Left renal pelvis (tissue), 4 donors: ENCODE measurements around the gene PDLIM5. TPM values are rescaled to one million over a fixed set of nuclear protein-coding genes. Genes with fewer than 3 reads are reported as not detected.
"Not testable (repeated sequence)": the region's sequence is repeated elsewhere in the genome, so short reads cannot be mapped to it uniquely, and the experiment has no call there.

Source experiments
- DNase-seq, 4 donors: peaks; one replicate each; pipeline ENCODE4 v3.0.0-alpha.2; 2013; ENCODE audit warnings: low read depth in 4 of 4, low spot score in 3 of 4
- polyA plus RNA-seq, 4 donors: library from polyadenylated mRNA; unstranded; fragments of 120-200 nt; gene quantifications; one replicate each; pipeline ENCODE4 v1.2.1, GENCODE V29; 2013; ENCODE audit not compliant: insufficient read length in 4 of 4

The PDLIM5 gene
- polyA plus RNA-seq, 4 donors, result 21.6 to 55.3 (median 48.3) TPM

DNA sequence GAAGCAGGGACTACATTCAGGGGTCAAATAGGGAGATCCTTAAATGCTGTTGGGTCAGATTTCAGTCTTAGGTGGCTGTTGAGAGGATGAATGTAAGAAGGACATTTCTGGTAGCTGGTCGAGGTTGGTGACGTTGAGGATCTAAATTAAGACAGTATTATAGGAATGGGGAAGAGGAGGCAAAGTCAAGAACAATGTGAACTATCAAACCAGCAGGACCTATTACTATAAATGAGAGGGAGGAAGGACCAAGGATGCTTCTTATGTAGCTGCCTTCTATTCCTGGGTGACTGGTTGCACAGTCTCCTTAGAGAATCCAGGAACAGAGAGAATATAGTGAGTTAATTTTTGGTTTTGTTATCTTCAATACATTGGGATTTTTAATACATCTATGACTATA lies 187.6 kb downstream of the PDLIM5 start:
- no peak for DNase-seq

DNA sequence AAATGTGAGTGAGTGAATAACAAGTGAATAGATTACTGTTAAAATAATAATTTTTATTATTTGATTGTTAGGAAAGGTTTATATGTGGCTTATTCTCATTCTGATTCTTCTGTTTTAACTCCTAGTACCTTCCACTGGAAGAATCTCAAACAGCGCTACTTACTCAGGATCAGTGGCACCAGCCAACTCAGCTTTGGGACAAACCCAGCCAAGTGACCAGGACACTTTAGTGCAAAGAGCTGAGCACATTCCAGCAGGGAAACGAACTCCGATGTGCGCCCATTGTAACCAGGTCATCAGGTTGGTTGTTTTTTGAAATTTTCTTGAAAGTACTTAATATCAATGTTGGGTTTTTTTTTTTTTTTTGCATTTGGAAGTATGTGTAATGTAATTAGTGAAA lies 188.4 kb downstream of the PDLIM5 start:
- no peak for DNase-seq

DNA sequence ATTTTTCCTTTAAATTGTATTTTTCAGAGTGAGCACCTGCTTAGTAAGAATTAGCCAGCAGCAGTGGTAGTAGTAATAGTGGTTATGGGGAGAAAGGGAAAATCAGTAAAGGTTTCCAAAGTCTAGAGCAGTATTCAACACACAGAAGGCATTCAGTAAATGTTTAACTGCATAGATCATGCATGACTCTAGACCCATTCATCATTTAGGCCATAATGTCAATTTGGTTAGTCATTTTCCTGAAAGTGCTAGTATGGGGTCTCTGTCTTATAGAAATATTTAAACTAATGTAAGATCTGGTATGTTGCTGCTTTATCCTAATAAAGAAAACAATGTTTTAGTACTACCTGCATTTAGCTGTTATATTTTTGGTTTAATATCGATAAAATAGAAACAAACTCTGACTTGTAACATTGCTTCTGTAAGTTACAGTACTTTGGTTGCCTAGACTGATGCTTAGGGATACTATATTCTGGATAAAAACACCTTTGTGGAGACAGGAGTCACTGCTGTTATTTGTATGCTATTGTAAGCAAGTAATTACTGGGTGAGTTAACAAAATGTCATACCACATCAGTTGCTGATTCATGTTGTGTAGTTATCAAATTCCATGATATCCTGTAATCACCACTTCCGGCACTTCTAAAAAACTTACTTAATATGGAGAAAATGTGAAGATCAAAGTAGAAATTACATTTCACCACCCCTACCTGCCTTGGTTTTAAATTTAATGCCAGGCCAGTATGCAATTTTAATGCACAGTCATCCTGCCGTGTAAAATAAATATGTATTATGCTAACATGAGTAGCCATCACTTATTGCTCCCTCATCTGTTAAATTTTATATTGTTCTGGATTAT lies 190.2 kb downstream of the PDLIM5 start:
- peak in 1 of 4 donors; percentile 18 for DNase-seq

DNA sequence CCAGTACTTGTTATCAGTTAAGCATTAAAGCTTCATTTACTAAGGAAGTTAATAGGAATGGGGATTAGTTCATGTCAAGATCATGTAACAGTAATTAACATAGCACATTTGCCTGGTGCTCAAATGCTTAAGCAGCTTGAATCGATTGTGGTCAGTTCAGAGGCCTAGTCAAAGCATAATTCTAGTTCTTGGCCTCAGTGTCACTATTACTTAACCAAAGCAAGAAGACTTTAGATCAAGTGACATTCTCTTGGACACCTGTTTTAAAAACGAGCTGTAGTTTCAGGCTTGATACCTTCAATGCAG lies 190.8 kb downstream of the PDLIM5 start:
- no peak for DNase-seq

DNA sequence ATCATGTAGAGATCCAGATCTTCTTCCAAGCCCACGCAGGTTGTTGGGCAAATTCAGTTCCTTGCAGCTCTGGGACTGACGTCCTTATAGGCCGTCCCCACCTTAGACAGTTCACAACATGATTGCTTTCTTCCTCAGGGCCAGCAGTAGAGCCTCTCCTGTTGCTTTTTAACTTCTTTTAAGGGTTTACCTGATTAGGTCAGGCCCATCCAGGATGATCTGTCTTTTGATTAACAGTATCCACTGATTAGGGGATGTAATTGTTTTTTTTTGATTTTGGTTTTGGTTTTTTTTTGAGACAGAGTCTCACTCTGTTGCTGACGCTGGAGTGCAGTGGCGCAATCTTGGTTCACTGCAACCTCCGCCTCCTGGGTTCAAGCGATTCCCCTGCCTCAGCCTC lies 197.0 kb downstream of the PDLIM5 start:
- no peak for DNase-seq

DNA sequence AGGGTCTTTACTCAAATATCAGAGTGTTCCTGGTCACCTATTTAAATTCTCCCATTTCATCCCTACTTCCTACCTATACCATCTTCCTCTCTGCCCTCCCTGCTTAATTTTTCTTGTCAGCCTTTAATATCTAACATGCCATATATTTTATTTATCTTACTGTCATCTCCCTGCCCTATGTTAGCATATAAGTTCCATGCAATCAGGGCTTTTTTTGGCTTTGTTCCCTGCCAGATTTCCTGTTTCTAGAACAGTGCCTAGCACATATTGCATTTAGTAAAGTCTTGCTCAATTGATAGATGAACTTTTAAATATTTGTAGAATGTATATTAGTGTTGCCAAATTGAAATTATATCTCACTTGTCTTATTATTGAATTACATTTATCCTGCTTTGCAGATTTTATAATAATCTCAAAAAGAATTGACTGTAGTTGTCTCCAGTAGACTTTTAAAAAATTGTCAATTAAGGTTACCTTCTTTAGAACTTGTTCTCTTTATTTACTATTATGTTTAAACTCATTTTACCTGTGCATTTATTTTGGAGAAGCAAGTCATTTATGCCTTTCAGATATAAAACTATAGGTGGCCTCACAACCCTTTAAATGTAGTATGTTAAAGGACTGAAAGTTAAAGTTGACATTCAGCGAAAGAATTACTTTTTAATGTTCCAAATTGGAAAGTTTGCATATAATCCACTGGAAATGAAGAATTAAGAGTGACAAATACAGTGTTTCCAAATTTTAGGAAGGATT lies 197.8 kb downstream of the PDLIM5 start:
- no peak for DNase-seq

DNA sequence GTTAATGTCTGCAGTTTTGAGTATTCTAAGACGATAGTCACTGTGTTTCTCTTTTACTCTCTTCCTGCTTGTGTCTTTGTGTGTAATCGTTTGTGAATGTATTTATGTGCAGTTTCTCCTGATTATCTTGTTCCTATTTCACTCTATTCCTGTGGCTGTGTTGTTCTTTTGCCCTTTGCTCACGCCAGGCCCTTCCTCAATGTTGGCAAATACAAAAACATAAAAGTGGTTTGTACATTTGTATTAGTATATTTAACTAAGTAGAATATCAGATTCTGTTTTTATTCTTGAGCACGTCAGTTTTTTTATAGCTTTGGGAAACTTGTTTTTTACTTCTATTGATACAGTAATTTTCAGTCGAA lies 198.4 kb downstream of the PDLIM5 start:
- no peak for DNase-seq

DNA sequence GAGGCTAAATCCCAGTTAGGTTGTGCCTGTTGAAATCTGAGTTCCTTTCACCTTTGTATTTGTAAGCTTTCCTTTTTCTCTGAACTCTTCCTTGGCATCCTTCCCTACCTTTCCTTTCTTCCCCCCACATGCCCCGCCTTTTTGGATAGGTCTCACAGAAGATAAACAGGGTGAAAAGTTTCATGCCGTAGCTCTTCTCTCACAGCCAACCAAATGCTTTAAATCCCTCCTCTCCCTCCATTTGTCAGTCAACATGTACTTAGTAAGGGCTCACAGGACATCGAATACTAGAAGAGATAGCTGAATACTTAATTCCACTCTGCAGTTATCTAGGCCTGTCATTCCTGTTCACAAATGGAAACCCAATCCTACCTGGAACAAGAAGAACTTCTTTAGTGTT lies 198.9 kb downstream of the PDLIM5 start:
- DNase-seq, result no peak

DNA sequence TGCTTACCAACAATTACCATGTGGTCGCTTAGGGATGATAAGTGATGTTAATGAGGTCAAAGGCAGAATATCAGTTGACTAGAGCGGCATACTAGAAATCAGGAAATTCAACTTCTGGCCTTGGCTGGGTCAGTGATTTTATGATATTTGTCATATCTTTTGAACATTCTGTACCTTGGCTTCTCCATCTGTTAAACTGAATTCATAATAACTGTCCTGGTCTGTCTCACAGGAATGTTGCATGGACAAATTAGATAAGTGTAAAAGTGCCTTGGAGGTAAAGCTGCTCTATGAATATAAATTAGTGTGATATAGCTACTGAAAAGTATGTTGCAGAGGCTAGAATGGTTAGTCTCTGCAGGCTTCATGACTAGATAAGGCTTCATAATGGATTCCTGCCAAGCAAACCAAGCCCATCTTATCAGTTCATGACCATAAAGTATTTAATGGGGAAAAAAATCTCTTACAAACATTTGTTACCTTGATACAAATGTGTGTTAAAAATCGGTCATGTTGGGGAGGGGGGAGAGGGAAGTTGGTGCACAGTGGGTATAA lies 201.4 kb downstream of the PDLIM5 start:
- no peak for DNase-seq

DNA sequence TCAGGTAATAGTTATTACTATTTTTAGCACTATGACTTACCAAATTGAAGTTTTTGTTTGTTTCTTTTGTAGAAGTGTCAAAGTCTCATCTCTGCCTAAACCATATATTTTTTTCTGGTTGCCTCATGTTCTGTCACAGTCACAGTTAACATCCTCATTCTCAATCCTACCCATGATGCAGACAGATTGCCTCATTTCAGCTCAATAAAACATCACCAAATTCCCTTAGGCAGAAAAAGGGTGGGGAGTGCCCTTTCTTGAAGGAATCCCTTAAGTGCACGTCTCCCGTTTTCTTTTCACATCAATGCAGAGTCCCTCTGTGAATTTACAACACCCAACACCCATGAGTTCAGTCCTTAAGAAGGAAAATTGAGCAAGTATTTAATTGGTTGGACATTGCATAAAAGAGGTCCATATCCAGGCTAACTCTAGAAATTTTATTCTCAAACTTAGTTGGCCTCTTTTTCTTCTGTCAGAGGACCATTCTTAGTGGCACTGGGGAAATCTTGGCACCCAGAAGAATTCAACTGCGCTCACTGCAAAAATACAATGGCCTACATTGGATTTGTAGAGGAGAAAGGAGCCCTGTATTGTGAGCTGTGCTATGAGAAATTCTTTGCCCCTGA lies 202.4 kb downstream of the PDLIM5 start:
- no peak for DNase-seq

DNA sequence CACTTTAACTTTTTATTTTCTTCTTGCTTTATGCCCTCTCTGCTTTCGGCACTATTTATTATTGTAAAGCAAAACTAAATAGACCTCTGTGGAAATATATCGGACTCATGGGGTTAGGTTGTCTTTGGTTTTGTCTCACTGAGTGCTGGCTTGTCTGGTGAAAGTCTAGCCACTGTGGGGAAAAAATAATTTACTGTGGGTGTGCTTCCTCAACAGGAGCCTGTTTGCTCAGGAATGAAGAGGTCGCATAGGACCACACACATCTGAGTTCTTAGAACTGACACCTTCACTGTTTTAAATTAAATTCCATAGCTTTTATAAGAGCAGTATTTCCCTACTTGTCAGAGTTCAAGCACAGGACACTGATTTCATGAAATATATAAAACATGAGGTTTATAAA lies 203.0 kb downstream of the PDLIM5 start:
- no peak for DNase-seq

DNA sequence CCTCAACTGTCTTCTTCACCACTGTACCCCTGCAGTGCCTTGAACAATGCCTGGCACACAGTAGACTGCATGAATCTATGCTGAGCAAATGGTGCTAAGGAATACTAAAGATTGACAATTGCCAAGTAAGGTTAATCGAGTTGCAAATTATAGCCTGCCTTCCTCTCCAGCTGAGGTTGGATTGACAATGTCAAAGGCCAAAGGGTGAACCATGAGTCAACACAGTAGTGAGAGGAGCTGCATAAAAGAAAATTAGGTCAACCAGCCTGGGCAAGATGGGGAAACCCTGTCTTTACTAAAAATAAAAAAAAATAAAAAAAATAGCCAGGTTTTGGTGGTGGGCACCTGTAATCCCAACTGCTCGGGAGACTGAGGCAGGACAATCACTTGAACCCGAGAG lies 208.9 kb downstream of the PDLIM5 start:
- no peak for DNase-seq

DNA sequence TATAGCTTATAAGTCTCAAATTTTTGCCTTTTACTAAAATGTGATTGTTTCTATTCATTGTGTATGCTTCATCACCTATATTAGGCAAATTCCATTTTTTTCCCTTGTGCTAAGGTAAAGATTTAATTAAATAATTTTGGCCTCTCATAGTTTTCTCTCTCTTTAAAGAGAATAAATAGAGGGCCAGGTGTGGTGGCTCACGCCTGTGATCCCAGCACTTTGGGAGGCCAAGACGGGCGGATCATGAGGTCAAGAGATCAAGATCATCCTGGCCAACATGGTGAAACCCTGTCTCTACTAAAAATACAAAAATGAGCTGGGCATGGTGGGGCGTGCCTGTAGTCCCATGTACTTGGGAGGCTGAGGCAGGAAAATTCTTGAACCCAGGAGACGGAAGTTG lies 213.3 kb downstream of the PDLIM5 start:
- not testable (repeated sequence) for DNase-seq

DNA sequence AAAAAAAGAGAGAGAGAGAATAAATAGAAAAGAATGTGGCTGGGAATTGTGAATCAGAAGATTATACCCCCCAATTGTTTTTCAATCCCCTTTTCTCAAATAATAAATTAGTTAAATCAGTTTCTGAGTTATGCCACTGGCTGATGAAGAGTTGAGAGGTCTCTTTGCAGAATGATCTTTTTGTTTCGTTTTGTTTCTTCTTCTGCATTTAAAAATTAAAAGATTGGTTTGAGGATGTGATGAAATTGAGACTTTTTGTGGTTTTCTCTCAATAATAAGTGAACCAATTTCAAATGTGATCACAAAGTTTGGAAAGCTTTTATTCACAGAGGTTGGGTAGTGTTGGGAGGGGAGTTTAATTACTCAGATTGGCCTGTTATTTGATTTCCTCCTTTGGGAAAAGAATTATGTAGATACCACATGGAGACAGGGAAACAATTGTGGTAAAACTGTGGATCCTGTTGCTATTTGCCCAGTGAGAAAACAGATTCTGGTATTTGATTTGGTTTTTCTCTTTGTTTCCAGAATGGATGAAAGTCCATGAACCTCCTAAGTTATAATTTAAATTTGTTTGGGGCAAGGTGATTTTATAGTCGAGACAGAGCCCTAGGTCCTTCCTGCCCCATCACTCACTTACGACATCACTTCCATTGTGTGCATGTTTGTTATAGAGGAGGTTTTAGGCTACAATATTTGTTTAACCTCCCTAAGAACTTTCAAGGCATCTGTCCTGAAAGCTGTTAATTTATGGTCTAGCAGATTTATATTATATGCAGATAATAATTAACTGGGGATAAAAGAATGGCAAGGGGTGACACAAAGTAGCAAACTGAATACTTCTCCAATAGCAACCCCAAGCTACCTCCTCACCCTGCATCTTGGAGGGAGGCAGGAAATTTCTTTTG lies 214.0 kb downstream of the PDLIM5 start:
- DNase-seq, result no peak

DNA sequence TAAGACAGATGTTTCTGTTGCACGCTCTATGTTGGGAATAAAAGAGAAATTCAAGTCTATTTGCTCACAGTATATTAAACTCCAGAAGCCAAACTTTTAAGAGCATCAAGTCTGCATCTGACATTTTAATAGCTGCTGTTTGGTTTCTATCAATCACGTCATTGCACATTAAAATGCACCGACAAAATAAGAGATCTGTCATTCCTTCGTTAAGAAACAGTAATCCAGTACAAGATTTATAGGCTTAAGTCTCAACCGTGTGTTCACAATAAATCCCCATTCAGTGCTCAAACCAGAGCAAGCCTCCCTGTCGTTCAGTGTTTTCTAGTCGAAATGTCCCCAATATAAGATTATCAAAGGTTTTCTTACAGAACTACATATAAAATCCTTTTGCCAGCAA lies 217.0 kb downstream of the PDLIM5 start:
- peak in 1 of 4 donors; percentile 17 for DNase-seq

DNA sequence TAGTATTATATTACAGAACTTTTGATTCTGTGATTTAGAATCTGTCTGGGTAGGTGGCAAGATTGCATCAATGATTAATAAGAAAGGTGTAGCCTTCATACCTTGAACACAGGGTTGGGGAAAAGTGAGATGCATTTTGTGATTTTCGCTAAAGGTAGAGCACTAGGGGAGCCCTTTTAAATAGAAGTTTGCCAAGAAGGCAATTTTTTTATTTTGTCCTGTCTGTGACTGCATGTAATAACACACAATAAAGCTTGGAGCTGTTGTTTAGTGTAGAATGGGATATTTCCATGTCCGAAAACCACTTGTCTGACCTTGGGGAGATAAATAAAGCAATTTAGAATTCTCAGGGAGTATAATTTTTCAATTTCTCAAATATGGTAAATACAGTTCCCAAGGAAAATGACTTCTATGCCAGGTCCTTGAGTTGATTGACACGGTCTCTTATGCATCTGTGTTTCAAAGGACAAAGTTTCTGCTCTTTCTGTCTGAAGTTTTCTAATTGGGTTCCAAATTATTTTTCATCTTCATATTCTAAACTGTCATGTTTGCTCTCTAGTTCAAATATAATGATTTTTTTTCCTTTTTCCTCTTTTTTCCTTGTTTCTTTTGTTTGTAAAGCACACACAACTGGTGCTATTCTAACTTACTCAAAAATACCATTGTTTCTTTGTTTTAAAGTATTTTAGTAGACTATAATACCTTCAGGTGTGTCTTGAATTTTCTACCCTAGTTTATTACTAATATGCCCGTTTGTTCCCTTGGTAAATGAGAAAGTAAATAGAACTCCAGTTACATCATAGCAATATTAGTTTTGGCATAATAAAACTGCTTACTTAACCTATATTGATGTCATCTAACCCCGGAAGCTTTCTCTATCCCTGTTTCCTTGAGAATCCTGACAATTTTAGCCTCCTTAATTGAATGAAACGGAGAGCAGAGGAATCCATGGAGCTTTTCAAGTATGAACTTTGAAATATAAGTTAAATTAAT lies 218.2 kb downstream of the PDLIM5 start:
- no peak for DNase-seq

DNA sequence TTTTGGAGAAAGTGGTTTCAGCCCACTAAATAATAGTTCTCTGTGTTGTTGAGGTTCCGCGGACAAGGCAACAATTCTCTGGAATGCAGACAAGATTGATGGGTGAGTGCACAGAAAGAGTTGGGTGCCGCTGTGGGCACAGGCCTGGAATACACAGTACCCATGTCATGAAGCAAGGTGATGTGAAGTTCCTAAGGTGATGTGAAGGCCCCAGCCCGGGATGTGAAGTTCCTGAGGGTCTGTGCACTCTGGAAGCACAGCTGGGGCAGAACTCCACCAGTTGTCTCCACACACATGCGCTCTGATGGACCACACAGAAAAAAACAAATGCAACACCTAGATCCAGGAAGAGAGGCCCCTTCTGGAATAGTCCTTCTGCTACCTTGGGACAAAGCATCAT lies 219.4 kb downstream of the PDLIM5 start:
- no peak for DNase-seq

DNA sequence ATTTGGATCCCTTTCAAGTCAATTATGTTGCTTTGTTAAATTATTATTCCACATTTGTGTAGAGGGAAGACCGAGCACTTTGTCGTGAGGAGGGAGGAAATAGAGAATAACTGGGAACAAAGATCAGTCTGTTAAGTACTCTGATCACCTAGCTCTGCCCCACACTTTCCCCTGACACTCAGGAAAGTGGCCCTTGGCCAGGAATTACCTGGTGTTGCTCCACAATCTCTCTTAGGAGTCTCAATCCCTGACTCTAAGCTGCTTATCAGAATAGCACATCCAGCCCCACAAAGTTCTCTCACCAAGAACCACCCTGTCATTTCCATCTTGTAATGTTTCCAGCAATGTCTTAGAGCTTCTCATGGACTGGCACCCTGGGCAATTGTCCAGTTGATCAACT lies 222.2 kb downstream of the PDLIM5 start:
- DNase-seq, result no peak

DNA sequence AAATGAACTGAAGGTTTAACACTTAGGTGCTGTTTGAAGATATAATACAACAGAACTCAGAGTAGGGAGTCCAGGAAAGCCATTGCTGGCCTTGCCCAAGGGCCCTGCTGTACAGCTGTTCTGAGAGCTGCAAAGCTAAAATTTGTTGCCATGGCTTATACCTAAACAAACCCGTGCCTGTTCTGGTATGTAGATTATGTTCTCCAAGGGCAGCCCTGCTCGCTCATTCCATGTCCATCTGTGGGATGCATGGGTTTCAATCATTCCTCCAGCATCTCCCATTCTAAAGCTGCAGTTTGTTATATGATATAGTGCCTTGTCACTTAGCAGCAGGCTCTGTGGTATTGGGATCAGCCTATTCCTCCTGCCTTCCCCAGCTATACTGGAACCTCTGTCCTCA lies 225.2 kb downstream of the PDLIM5 start:
- DNase-seq, result no peak
